NCI-H748 (cell line): ENCODE data around the gene DDX39A.
"Not testable (repeated sequence)": the region's sequence is repeated elsewhere in the genome, so short reads cannot be mapped to it uniquely, and the experiment has no call there.

ENCODE experiments used
- DNase-seq: peaks from one replicate; lab custom pipeline; 2025; ENCODE audit not compliant: unreplicated experiment; lab: John Stamatoyannopoulos, UW

Gene DDX39A

GRCh38 chr19:14391156-14391821, 27.9 kb downstream of the DDX39A start:
- DNase-seq, result no peak

- DNase-seq, result no peak
Measured at GRCh38 chr19:14390548-14390947, 28.6 kb downstream of the DDX39A start.

GRCh38 chr19:14385492-14385891, 33.6 kb downstream of the DDX39A start:
- no peak for DNase-seq

- DNase-seq, result no peak
Measured at GRCh38 chr19:14383661-14384555, 35.2 kb downstream of the DDX39A start.

GRCh38 chr19:14381689-14382474, 37.3 kb downstream of the DDX39A start:
- no peak for DNase-seq

- DNase-seq, result no peak
Measured at GRCh38 chr19:14379294-14380065, 39.7 kb downstream of the DDX39A start.

- no peak for DNase-seq
Measured at GRCh38 chr19:14378890-14379289, 40.3 kb downstream of the DDX39A start.

GRCh38 chr19:14377883-14378328, 41.2 kb downstream of the DDX39A start:
- no peak for DNase-seq

- DNase-seq, result no peak
Measured at GRCh38 chr19:14375582-14376291, 43.4 kb downstream of the DDX39A start.

DNA sequence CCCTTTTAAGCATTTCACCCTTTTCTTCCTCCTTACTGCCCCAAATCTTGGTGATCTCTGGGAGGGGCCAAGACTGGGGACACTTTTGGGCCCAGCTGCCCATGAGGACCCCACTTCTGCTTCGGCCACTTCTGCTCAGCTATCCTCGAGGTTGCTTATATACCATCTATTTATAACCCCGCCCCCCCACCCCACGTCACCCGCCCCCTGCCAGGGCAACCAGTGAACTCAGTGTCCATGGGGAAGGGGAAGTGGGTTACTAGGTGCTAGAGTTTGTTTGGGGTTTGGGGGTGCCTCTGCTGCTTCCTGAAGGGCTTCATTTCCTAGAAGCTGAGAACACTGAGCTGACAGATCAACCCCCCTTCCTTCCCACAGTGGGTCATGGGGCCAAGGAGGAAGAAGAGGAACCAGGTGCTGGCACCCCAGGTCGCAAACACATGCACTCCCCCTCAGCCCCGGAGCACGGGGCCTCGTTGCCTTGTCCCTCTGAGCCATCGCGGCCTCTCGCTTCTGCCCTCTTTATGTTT, 44.0 kb downstream of the DDX39A start:
- no peak for DNase-seq

GRCh38 chr19:14374313-14374712, 44.8 kb downstream of the DDX39A start:
- DNase-seq, result not testable (repeated sequence)

DNA sequence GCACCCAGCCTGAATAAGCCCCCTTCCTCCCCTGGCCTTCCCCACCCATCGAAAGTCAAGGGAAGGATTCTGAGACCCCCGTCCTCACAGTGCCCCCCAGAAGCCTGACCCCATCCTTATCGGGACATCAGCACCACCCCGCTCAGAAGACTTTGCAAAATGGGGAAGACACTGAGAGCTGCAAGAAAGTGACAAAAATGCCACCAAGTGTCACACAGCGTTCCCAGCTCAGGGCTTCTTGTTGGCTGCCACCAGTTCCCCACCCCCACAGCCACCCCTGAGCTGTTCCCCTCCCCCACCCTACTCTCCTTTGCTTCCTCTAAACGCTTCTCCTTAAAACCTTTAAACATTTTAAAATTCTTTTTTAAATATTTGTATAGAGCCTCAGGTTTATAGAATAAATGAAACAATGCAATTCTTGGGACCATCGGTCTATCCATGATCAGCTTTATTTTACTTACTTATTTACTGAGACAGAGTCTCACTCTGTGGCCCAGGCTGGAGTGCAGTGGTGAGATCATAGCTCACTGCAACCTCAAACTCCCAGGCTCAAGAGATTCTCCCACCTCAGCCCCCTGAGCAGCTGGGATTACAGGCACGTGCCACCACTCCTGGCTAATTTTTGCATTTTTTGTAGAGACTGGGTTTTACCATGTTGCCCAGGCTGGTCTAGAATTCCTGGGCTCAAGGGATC, 46.6 kb downstream of the DDX39A start:
- DNase-seq, result not testable (repeated sequence)

DNA sequence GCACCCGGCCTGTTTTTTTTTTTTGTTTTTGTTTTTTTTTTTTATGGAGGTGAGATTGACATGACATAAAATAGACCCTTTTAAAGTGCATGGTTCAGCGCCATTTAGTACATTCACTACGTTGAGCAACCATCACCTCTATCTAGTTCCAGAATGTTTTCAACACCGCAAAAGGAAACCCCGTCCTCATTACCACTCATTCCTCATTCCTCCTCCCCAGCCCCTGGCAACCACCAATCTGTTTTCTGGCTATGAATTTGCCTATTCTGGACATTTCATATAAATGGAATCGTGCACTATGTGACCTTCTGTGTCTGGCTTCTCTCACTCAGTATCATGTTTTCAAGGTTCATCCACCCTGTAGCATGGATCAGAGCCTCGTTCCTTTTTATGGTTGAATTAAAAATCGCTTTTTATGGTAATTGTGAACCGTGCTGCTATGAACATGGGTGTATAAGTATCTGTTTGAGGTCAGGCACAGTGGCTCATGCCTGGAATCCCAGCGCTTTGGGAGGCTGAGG, 47.8 kb downstream of the DDX39A start:
- DNase-seq, result no peak

DNA sequence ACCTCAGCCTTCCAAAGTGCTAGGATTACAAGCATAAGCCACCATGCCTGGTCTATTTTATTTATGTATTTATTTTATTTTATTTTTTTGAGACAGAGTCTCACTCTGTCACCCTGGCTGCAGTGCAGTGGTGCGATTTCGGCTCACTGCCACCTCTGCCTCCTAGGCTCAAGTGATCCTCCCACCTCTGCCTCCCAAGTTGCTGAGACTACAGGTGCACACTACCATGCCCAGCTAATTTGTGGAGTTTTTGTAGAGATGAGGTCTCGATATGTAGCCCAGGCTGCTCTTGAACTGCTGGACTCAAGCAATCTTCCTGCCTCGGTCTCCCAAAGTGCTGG, 48.2 kb downstream of the DDX39A start:
- DNase-seq, result no peak

- no peak for DNase-seq
Measured at GRCh38 chr19:14370169-14370939, 48.8 kb downstream of the DDX39A start.

GRCh38 chr19:14369399-14370168, 49.6 kb downstream of the DDX39A start:
- DNase-seq, result no peak

DNA sequence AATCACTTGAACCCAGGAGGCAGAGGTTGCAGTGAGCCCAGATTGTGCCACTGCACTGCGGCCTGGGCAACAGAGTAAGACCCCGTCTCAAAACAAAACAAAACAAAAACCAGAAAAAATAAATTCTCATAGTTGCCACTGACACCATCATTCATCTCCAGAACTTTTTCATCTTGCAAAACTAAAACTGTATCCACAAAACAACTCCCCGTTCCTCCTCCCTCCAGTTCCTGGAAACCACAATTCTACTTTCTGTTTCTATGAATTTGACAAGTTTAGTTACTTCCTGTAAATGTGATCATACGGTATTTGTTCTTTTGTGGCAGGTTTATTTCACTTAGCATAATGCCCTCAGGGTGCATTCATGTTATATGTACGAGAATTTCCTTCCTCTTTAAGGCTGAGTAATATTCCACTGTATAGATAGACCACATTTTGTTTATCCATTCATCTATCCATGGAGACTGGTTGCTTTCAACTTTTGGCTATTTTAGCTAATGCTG, 51.1 kb downstream of the DDX39A start:
- no peak for DNase-seq
